AG09319 (cell line): ENCODE results near the gene LY6G5C.

Experiments used
- DNase-seq: peaks from one replicate; pipeline ENCODE4 v3.0.0-alpha.2; 2010; ENCODE audit warnings: low read depth; ENCODE audit errors: extremely low read depth
- TF ChIP-seq, protein P1 (sequence below): IDR thresholded peaks from 2 replicates; pipeline ENCODE4 v1.5.1; 2011; ENCODE audit warnings: low read depth, mild to moderate bottlenecking, inconsistent platforms, low read length, moderate library complexity

The LY6G5C gene

DNA sequence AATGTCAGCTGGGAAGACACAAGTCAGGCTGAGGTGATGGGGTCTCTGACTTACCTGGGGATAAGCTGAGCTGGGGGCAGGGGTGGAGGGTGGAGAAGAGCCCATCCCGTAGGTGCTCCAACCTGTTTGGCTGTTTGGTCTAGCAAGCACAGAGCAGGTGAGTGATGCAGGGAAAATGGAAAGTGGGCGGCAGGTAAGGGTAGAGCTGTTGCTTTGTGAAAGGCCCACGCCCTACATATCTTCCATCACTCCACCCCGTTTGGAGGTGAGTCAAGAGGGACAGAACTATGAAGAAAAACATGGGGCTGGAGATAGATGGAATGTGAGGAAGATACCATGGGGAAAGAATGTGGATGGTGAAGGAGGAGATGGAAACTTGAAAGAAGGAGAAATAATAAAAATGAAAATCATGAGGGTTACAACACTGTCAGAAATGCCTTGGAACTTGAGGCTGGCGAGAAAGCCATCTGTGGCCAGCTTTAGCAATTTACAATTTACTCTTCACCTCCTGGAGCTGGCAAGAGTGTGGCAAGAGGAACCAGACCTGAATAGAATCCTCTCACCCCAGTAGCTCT lies 39.4 kb upstream of the LY6G5C start:
- TF ChIP-seq, protein P1, sequence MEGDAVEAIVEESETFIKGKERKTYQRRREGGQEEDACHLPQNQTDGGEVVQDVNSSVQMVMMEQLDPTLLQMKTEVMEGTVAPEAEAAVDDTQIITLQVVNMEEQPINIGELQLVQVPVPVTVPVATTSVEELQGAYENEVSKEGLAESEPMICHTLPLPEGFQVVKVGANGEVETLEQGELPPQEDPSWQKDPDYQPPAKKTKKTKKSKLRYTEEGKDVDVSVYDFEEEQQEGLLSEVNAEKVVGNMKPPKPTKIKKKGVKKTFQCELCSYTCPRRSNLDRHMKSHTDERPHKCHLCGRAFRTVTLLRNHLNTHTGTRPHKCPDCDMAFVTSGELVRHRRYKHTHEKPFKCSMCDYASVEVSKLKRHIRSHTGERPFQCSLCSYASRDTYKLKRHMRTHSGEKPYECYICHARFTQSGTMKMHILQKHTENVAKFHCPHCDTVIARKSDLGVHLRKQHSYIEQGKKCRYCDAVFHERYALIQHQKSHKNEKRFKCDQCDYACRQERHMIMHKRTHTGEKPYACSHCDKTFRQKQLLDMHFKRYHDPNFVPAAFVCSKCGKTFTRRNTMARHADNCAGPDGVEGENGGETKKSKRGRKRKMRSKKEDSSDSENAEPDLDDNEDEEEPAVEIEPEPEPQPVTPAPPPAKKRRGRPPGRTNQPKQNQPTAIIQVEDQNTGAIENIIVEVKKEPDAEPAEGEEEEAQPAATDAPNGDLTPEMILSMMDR = no peak
- no peak for DNase-seq

DNA sequence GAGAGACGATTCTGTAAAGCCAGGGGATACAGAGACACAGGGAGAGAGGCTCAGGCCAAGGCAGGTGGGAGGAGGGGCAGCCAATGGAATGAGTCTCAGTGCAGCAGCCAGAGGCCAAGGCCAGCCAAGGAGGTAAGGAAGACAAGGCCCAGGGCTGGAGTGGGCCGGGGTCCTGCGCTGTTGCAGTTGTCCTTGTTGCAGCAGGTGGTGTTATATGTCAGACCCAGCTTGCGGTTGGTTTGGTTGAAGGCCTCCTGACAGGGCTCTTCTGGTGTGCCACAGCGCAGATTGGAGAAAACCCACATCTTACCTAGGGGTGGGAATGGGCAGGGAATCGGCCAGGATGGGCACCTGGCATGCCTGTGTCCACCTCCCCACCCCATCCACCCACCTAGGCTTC lies 38.1 kb upstream of the LY6G5C start:
- no peak for DNase-seq
- TF ChIP-seq, protein P1 = no peak

DNA sequence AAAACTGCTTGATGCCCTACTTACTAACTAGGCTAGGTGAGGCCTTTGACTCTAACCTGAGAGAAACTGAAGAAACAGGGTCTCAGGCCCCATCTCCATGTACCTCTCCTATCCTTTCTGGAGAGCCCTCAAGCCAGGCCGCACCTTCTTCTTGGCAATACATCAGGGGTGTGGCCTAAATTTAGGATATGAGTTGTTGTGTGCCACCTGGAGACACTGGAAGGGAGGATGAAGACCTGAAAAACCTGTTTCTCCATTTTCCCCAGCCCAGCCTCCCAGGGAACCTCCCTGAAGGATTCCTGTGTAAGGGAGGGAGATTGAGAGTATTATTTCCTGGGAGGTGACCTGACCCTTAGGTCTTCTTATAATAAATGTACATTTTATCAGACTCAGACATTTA lies 37.4 kb upstream of the LY6G5C start:
- no peak for DNase-seq
- TF ChIP-seq, protein P1 = no peak

DNA sequence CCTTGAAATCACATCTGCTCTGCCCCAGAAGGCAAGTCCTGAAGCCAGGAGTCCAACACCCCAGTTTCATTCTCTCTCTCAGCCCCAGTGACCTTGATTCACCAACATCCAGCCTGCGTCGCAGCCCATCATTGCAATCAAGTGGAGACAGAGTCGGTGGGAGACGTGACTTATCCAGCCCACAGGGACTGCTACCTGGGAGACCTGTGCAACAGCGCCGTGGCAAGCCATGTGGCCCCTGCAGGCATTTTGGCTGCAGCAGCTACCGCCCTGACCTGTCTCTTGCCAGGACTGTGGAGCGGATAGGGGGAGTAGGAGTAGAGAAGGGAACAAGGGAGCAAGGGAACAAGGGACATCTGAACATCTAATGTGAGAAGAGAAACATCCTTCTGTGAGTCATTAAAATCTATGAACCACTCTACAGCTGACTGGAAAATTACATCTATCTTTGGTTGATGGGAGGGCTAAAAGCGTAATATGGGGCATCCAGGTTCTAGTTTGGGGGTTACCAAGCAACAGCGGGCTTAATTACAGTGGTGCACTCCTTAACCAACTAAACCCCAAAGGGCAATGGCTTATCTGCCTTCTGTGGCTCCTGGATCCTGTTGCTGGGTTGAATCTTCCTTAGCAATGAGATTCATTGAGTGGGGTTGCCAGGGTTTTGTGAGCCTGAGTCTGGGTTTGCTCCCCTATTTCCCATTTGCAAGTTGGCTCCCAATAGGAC lies 36.8 kb upstream of the LY6G5C start:
- TF ChIP-seq, protein P1 = no peak
- DNase-seq = no peak

DNA sequence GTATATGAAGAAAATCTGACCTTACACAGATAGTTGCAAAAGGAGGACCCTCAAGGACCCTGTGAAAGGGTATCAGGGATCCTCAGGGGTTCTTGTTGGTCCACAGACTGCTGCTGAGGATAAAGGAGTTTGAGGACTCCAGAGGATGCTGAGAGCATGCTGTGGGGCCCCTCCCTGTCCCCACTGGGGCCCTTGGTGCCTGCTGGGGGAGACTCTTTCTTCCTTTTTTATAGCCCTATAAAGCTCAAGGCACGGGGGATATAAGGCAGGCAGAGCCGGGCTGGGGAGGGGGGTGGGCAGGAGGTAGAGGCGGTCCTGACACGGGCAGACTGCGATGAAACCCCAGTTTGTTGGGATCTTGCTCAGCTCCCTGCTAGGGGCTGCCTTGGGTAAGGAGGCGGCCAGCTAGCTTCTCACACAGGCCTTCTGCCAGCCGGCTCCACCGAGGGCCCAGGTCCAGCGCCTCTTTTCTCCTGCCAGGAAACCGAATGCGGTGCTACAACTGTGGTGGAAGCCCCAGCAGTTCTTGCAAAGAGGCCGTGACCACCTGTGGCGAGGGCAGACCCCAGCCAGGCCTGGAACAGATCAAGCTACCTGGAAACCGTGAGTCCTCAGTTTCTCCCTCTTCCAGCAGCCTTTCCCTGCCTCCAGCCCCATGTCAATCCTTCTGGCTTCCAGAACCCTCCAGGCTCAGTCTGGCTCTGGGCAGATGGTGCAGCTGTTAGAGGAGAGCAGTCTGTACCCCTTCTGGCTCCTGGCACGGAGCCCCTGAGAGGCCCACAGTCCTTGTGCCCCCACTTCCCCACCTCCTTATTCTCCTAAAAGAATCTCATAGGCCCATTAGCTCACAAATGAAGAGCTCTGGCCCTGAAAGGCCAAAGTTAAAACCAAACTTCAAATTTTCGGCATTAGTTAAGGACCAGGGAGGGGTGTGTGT lies 34.4 kb upstream of the LY6G5C start, which contains the start of gene LY6G6D:
Gene LY6G6D (plus strand): TSS at position 327 of the 937 bp plus-strand sequence. CDS start 8 bp downstream, at position 335.
- TF ChIP-seq, protein P1 = no peak
- DNase-seq = no peak

DNA sequence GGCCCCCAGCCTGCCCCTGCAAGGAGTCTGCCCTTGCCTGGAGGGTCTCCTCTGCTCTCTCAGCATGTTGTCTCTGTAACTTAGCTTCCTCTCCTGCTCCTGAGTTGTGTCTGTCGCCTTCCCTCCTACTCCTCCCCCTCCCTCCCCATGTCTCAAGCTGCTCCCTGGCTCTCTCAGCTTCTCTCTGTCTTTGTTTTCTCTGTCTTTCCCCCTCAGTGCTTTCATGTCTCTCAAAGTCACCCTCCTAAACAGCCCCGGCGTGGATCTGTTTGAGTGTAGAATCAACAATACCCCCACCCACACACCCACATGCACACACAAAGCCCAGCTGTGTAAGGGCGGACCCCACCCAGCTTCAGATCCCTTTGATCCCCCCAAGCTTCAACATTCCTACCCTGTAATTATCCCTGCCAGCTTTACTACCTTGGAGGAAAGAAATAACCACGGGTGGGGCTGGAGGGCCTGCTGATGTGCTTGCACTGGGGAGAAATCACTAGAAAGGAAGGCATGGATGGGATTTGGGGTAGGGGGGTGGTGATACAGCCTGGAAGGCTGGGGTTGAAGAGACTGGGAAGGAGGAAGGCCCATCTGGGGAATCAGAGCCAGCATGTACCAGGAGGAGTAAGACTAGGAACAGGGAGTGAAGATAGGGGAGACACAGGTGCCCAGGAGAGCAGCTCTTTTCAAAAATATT lies 33.3 kb upstream of the LY6G5C start:
- DNase-seq = no peak
- TF ChIP-seq, protein P1 = no peak
